ENCODE measurements around the gene GINS2. TPM values are rescaled to one million over a fixed set of nuclear protein-coding genes. Genes with fewer than 3 reads are reported as not detected.
A peak's percentile ranks its signal among the peaks of the same experiment; 100 is the strongest.

GINS2 gene
- total RNA-seq, 1 experiment from 2014 or later: 38.0 TPM

GRCh38 chr16:85668676-85669424, 19.9 kb downstream of the GINS2 start:
- peaks cover 73% of the 10 kb centered on the region for H3K36me3 Mint-ChIP-seq
- H3K27me3 Mint-ChIP-seq (ENCODE audit: low read depth): no peaks in the 10 kb centered on the region
- TF ChIP-seq PREB (CRISPR knock-in tag; IDR thresholded peaks at IDR 0.05; ENCODE audit: borderline replicate concordance): no peak
- TF ChIP-seq NR1H2 (CRISPR knock-in tag; IDR thresholded peaks at IDR 0.05): no peak
- no peak for TF ChIP-seq OVOL2 (CRISPR knock-in tag; IDR thresholded peaks at IDR 0.05; ENCODE audit: borderline replicate concordance)
- TF ChIP-seq CBFB (CRISPR knock-in tag; IDR thresholded peaks at IDR 0.05; ENCODE audit: low read depth): no peak
- no peak overlapping the region for H3K27ac Mint-ChIP-seq
- DNase-seq (ENCODE audit: low spot score): no peak
- no peak for ATAC-seq
- no peaks in the 10 kb centered on the region for H3K9me3 Mint-ChIP-seq
- no peaks in the 10 kb centered on the region for H3K4me1 Mint-ChIP-seq
- CTCF ChIA-PET: interaction anchor here (1.2 kb wide), 1 partner anchor 48 kb away, joined by 3 read pairs; no protein-coding TSS in a partner anchor
- H3K4me3 Mint-ChIP-seq: no peak overlapping the region
- POLR2A ChIA-PET: no interaction called here

- Mint-ChIP-seq H3K27me3 (ENCODE audit: low read depth) (no peaks in the 10 kb centered on the region), H3K9me3 (no peaks in the 10 kb centered on the region), H3K36me3 (peaks cover 81% of the 10 kb centered on the region), H3K4me1 (no peaks in the 10 kb centered on the region), H3K27ac (peak overlapping the region; percentile 3; the same call in 1 of the 2 replicates), H3K4me3 (no peak overlapping the region)
- ChIA-PET POLR2A (no interaction called here), CTCF (interaction anchor here (1.2 kb wide), 1 partner anchor 49 kb away, joined by 3 read pairs; no protein-coding TSS in a partner anchor)
- ATAC-seq: no peak
- DNase-seq (ENCODE audit: low spot score): no peak
- TF ChIP-seq NR3C1 (CRISPR knock-in tag; conservative IDR thresholded peaks at IDR 0.05; ENCODE audit: low read depth): no peak
- TF ChIP-seq NFATC4 (CRISPR knock-in tag; IDR thresholded peaks at IDR 0.05): no peak
- TF ChIP-seq CBFB (CRISPR knock-in tag; IDR thresholded peaks at IDR 0.05; ENCODE audit: low read depth): no peak
- no peak for TF ChIP-seq SMAD4 (CRISPR knock-in tag; IDR thresholded peaks at IDR 0.05)
- no peak for TF ChIP-seq ZNF425 (CRISPR knock-in tag; conservative IDR thresholded peaks at IDR 0.05)
- TF ChIP-seq ELF4 (CRISPR knock-in tag; IDR thresholded peaks at IDR 0.05; ENCODE audit: low read depth): no peak
Measured at GRCh38 chr16:85667841-85668413, 20.8 kb downstream of the GINS2 start.

- CTCF ChIA-PET: no interaction called here
- DNase-seq (ENCODE audit: low spot score) (no peak), ATAC-seq (no peak)
- TF ChIP-seq ELF4 (CRISPR knock-in tag; IDR thresholded peaks at IDR 0.05; ENCODE audit: low read depth) (no peak), NR2C2 (CRISPR knock-in tag; IDR thresholded peaks at IDR 0.05) (no peak), E2F4 (CRISPR knock-in tag; IDR thresholded peaks at IDR 0.05; ENCODE audit: borderline replicate concordance, low read depth) (no peak), ATF2 (CRISPR knock-in tag; IDR thresholded peaks at IDR 0.05; ENCODE audit: borderline replicate concordance, low read depth) (no peak), TEAD1 (CRISPR knock-in tag; IDR thresholded peaks at IDR 0.05) (no peak), FOXJ3 (CRISPR knock-in tag; IDR thresholded peaks at IDR 0.05; ENCODE audit: borderline replicate concordance) (no peak), ZNF416 (CRISPR knock-in tag; IDR thresholded peaks at IDR 0.05) (no peak)
- Mint-ChIP-seq H3K27ac (no peak overlapping the region), H3K27me3 (ENCODE audit: low read depth) (no peaks in the 10 kb centered on the region), H3K36me3 (peaks cover 81% of the 10 kb centered on the region), H3K4me3 (no peak overlapping the region), H3K9me3 (no peaks in the 10 kb centered on the region), H3K4me1 (no peaks in the 10 kb centered on the region)
- POLR2A ChIA-PET: no interaction called here
Measured at GRCh38 chr16:85667261-85667660, 21.5 kb downstream of the GINS2 start.
